ENCODE results near the gene ZNF740. TPM values are rescaled to one million over a fixed set of nuclear protein-coding genes. Genes with fewer than 3 reads are reported as not detected.
"Not testable (repeated sequence)": the region's sequence is repeated elsewhere in the genome, so short reads cannot be mapped to it uniquely, and the experiment has no call there.

Gene ZNF740
- total RNA-seq, 4 donors from 2014 or later = 11.2 to 21.8 (median 16.5) TPM

- DNase-seq (ENCODE audit: low spot score) (no peak), ATAC-seq (ENCODE audit: low FRiP score) (no peak)
- TF ChIP-seq CTCF (IDR thresholded peaks at IDR 0.05) = no peak
Observed at GRCh38 chr12:53172352-53172751, 8.2 kb upstream of the ZNF740 start.

GRCh38 chr12:53173085-53173715 lies 7.3 kb upstream of the ZNF740 start:
- no peak for TF ChIP-seq CTCF (IDR thresholded peaks at IDR 0.05)
- ATAC-seq (ENCODE audit: low FRiP score) (no peak), DNase-seq (ENCODE audit: low spot score) (no peak)

GRCh38 chr12:53174881-53175491 lies 5.5 kb upstream of the ZNF740 start:
- ATAC-seq (ENCODE audit: low FRiP score) (peak; percentile 50), DNase-seq (ENCODE audit: low spot score) (no peak)
- no peak for TF ChIP-seq CTCF (IDR thresholded peaks at IDR 0.05)

- ATAC-seq (ENCODE audit: low FRiP score) (no peak), DNase-seq (ENCODE audit: low spot score) (no peak)
- TF ChIP-seq CTCF (IDR thresholded peaks at IDR 0.05) = no peak
Observed at GRCh38 chr12:53176750-53177149, 3.8 kb upstream of the ZNF740 start.

GRCh38 chr12:53177447-53177846 lies 3.1 kb upstream of the ZNF740 start:
- not testable (repeated sequence) for DNase-seq (ENCODE audit: low spot score); ATAC-seq (ENCODE audit: low FRiP score)

- not testable (repeated sequence) for DNase-seq (ENCODE audit: low spot score); ATAC-seq (ENCODE audit: low FRiP score)
Observed at GRCh38 chr12:53178803-53179202, 1.7 kb upstream of the ZNF740 start.

GRCh38 chr12:53179687-53180219 lies 769 bp upstream of the ZNF740 start:
- DNase-seq (ENCODE audit: low spot score) (no peak), ATAC-seq (ENCODE audit: low FRiP score) (peak; percentile 13)
- no peak for TF ChIP-seq CTCF (IDR thresholded peaks at IDR 0.05)
